Aorta (tissue), 5 donors: ENCODE data around the gene SFT2D2. TPM values are rescaled to one million over a fixed set of nuclear protein-coding genes. Genes with fewer than 3 reads are reported as not detected.
"Not testable (repeated sequence)": the region's sequence is repeated elsewhere in the genome, so short reads cannot be mapped to it uniquely, and the experiment has no call there.

Experiments used
- ATAC-seq: fragments of 200-7000 bp; cut with Tn5 transposase; one replicate; pipeline ENCODE4 v1.9.1; 2022; ENCODE audit warnings: moderate library complexity; ENCODE audit not compliant: low FRiP score
- DNase-seq, 2 donors: peaks; one replicate each; pipeline ENCODE4 v3.0.0-alpha.2; 2020
- H3K27ac ChIP-seq, 2 donors: one replicate each; pipeline ENCODE4 v1.5.1; 2013; ENCODE audit warnings: low read length in 2 of 2, mild to moderate bottlenecking in 2 of 2, moderate library complexity in 2 of 2, control low read depth in 1 of 2, inconsistent platforms in 1 of 2, low read depth in 1 of 2
- H3K27me3 ChIP-seq, 2 donors: one replicate each; pipeline ENCODE4 v1.6.1; 2013; ENCODE audit warnings: control low read depth in 1 of 2, low read length in 1 of 2, mild to moderate bottlenecking in 1 of 2, moderate library complexity in 1 of 2; ENCODE audit not compliant: insufficient read depth in 2 of 2, control insufficient read depth in 1 of 2
- H3K36me3 ChIP-seq, 2 donors: one replicate each; pipeline ENCODE4 v1.6.1; 2013; ENCODE audit warnings: control low read depth in 1 of 2, low read length in 1 of 2, mild to moderate bottlenecking in 1 of 2; ENCODE audit not compliant: insufficient read depth in 2 of 2, control insufficient read depth in 1 of 2
- H3K4me1 ChIP-seq, 2 donors: one replicate each; pipeline ENCODE4 v1.6.1; 2013; ENCODE audit warnings: low read length in 2 of 2, control low read depth in 1 of 2, mild to moderate bottlenecking in 1 of 2, moderate library complexity in 1 of 2; ENCODE audit not compliant: insufficient read depth in 2 of 2, control insufficient read depth in 1 of 2
- H3K4me3 ChIP-seq, 2 donors: one replicate each; pipeline ENCODE4 v1.5.1; 2013; ENCODE audit warnings: low read length in 2 of 2, control low read depth in 1 of 2, mild to moderate bottlenecking in 1 of 2
- H3K9me3 ChIP-seq: one replicate; pipeline ENCODE4 v1.6.1; 2013; ENCODE audit warnings: mild to moderate bottlenecking, low read length; ENCODE audit not compliant: control insufficient read depth
- WGBS, 2 donors: extraction: QIAGEN DNeasy Blood & Tissue Kit; methylation state at CpG; one replicate each; pipeline ENCODE4 v1.1.7; 2013; 5-methylcytosine and 5-hydroxymethylcytosine counted together
- intact Hi-C, 2 donors: fragments of 100-400 bp; cut with DNase I; formaldehyde crosslinking; loops; one replicate each; pipeline versions ENCODE4 v1.14.2 to v1.15.0; 2022
- polyA plus RNA-seq, 2 donors: library from polyadenylated mRNA; stranded (reverse); fragments of 200-250 nt; gene quantifications; one replicate each; pipeline ENCODE4 v1.2.3, GENCODE V29; 2013
- total RNA-seq, 2 donors: library from RNA; stranded (reverse); fragmentation: NEBNext Ultra II Directional; extraction: Animal tissue kit (Norgen Biotek cat#: 25700); gene quantifications; one replicate each; pipeline ENCODE4 v1.2.1, GENCODE V29; 2021
- donor health status: healthy with polysubstance abuse.
- donor health status: Bipolar disorder and iron deficiency.
- donor health status: DM: no; HTN: no; CAD: no.
- donor health status: DM: no; HTN: no; CAD: no.
- donor health status: DM: yes; HTN: yes; CAD: no.

Gene SFT2D2
- total and polyA plus RNA-seq, 4 donors, result 5.3 to 107 (median 53.0) TPM

- Histone ChIP-seq H3K4me3 (no peak overlapping the region), H3K27ac (no peak overlapping the region), H3K9me3 (no peaks in the 10 kb centered on the region), H3K4me1 (no peaks in the 10 kb centered on the region), H3K27me3 (no peaks in the 10 kb centered on the region), H3K36me3 (peaks cover 0 to 4% of the 10 kb centered on the region in 2 donors)
- 43 to 46% methylated on average over 2 of the region's 2 CpGs for WGBS, 2 donors
- DNase-seq (no peak), ATAC-seq (no peak)
- intact Hi-C loops, result no loop called here
These were observed 35.4 kb upstream of the SFT2D2 start for GRCh38 chr1:168190403-168190802.

- WGBS, 2 donors, result 95 to 97% methylated on average over 4 of the region's 4 CpGs
- H3K27ac ChIP-seq, result no peak overlapping the region
- intact Hi-C loops, result no loop called here
- no peak overlapping the region for H3K4me3 ChIP-seq
- peaks cover 0 to 4% of the 10 kb centered on the region in 2 donors for H3K36me3 ChIP-seq
- H3K9me3 ChIP-seq, result no peaks in the 10 kb centered on the region
- H3K4me1 ChIP-seq, result no peaks in the 10 kb centered on the region
- no peak for ATAC-seq
- no peaks in the 10 kb centered on the region for H3K27me3 ChIP-seq
- DNase-seq, result no peak
These were observed 30.3 kb upstream of the SFT2D2 start for GRCh38 chr1:168195199-168196135.

- Histone ChIP-seq H3K27ac (no peak overlapping the region), H3K4me1 (no peaks in the 10 kb centered on the region), H3K36me3 (no peaks in the 10 kb centered on the region), H3K9me3 (no peaks in the 10 kb centered on the region), H3K27me3 (no peaks in the 10 kb centered on the region), H3K4me3 (no peak overlapping the region)
- WGBS, 2 donors, result 30 to 34% methylated on average over 3 of the region's 3 CpGs
- intact Hi-C loops, result no loop called here
- ATAC-seq, result no peak
- no peak for DNase-seq
These were observed 26.7 kb upstream of the SFT2D2 start for GRCh38 chr1:168199056-168199455.

GRCh38 chr1:168202941-168203654, 22.7 kb upstream of the SFT2D2 start:
- no peaks in the 10 kb centered on the region for H3K4me1 ChIP-seq
- H3K4me3 ChIP-seq, result no peak overlapping the region
- DNase-seq, result no peak
- WGBS, 2 donors, result 86 to 100% methylated on average over 1 of the region's 1 CpG
- H3K36me3 ChIP-seq, result no peaks in the 10 kb centered on the region
- H3K27ac ChIP-seq, result no peak overlapping the region
- no peaks in the 10 kb centered on the region for H3K27me3 ChIP-seq
- intact Hi-C loops, result no loop called here
- H3K9me3 ChIP-seq, result no peaks in the 10 kb centered on the region
- peak; percentile 50 for ATAC-seq

GRCh38 chr1:168206111-168206510, 19.7 kb upstream of the SFT2D2 start:
- no peak for ATAC-seq
- intact Hi-C loops, result no loop called here
- H3K9me3 ChIP-seq, result no peaks in the 10 kb centered on the region

GRCh38 chr1:168207673-168208072, 18.1 kb upstream of the SFT2D2 start:
- H3K9me3 ChIP-seq, H3K4me1 ChIP-seq, H3K36me3 ChIP-seq, H3K27me3 ChIP-seq, DNase-seq, ATAC-seq, H3K27ac ChIP-seq, H3K4me3 ChIP-seq, intact Hi-C loops: not testable (repeated sequence)
- WGBS, 2 donors, result 95 to 96% methylated on average over 25 to 34 of the region's 34 CpGs

More at GRCh38 chr1:168206111-168206510, 19.7 kb upstream of the SFT2D2 start:
- no peak for DNase-seq
- no peak overlapping the region for H3K27ac ChIP-seq
- no peaks in the 10 kb centered on the region for H3K36me3 ChIP-seq
- no peaks in the 10 kb centered on the region for H3K27me3 ChIP-seq
- no peaks in the 10 kb centered on the region for H3K4me1 ChIP-seq
- no peak overlapping the region for H3K4me3 ChIP-seq

- Histone ChIP-seq H3K9me3 (peaks cover 3% of the 10 kb centered on the region), H3K27ac (no peak overlapping the region), H3K4me1 (no peaks in the 10 kb centered on the region), H3K4me3 (no peak overlapping the region), H3K36me3 (no peaks in the 10 kb centered on the region), H3K27me3 (no peaks in the 10 kb centered on the region)
- intact Hi-C loops, result no loop called here
- ATAC-seq, result no peak
- WGBS, 2 donors, result 93 to 97% methylated on average over 3 of the region's 3 CpGs
- DNase-seq, result no peak
These were observed 15.5 kb upstream of the SFT2D2 start for GRCh38 chr1:168210312-168210711.

- ATAC-seq, result no peak
- DNase-seq, result no peak
- WGBS, 2 donors, result 97 to 100% methylated on average over 2 of the region's 2 CpGs
- H3K9me3 ChIP-seq, result peaks cover 3% of the 10 kb centered on the region
- intact Hi-C loops, result no loop called here
- H3K36me3 ChIP-seq, result no peaks in the 10 kb centered on the region
- H3K4me1 ChIP-seq, result no peaks in the 10 kb centered on the region
- no peak overlapping the region for H3K4me3 ChIP-seq
- H3K27me3 ChIP-seq, result no peaks in the 10 kb centered on the region
- no peak overlapping the region for H3K27ac ChIP-seq
These were observed 12.5 kb upstream of the SFT2D2 start for GRCh38 chr1:168213349-168213748.
